H1 (cell line): ENCODE data around the gene ZNF592. TPM values are rescaled to one million over a fixed set of nuclear protein-coding genes. Genes with fewer than 3 reads are reported as not detected.

Experiments used
- ASH2L ChIP-seq: fragments of 200-600, 300-600 bp; sonication (generic); IDR thresholded peaks from one replicate; pipeline ENCODE4 v1.7.1; 2017; ENCODE audit warnings: low read length
- CHD2 ChIP-seq: IDR thresholded peaks from 2 replicates; pipeline ENCODE4 v1.6.1; 2012; ENCODE audit warnings: low read length, improper control_type of control experiment
- JUND ChIP-seq: IDR thresholded peaks from 2 replicates; pipeline ENCODE4 v1.6.1; 2011; ENCODE audit warnings: mild to moderate bottlenecking, improper control_type of control experiment, low read length
- MAFK ChIP-seq: IDR thresholded peaks from 2 replicates; pipeline ENCODE4 v1.6.1; 2012; ENCODE audit warnings: low read depth, mild to moderate bottlenecking, improper control_type of control experiment, low read length
- NRF1 ChIP-seq: IDR thresholded peaks from 2 replicates; pipeline ENCODE4 v1.6.1; 2011; ENCODE audit warnings: mild to moderate bottlenecking, low read depth, low read length, improper control_type of control experiment
- POU5F1 ChIP-seq: IDR thresholded peaks from 2 replicates; pipeline ENCODE4 v1.6.1; 2011; ENCODE audit warnings: low read depth, mild to moderate bottlenecking, low read length, moderate library complexity
- RXRA ChIP-seq: IDR thresholded peaks from 2 replicates; pipeline ENCODE4 v1.6.1; 2011; ENCODE audit warnings: low read depth, mild to moderate bottlenecking, low read length, moderate library complexity; ENCODE audit not compliant: insufficient read depth
- SIRT6 ChIP-seq: IDR thresholded peaks from one replicate; pipeline ENCODE4 v1.7.1; 2012; ENCODE audit warnings: low read length, inconsistent platforms
- polyA plus RNA-seq, 7 experiments: library from polyadenylated mRNA; depleted of rRNA in 3 of 7; stranded (reverse) in 5 of 7; unstranded in 2 of 7; fragments of >200 nt in 5 of 7; fragments of 200-250 nt in 2 of 7; gene quantifications; 1 replicate in 5 of 7; 2 replicates in 1 of 7; 4 replicates in 1 of 7; pipeline versions ENCODE4 v1.2.1 to v1.2.3, GENCODE V29; 2011 to 2013; ENCODE audit warnings: missing spikeins in 2 of 7, mixed read lengths in 2 of 7
- total RNA-seq: library from RNA; stranded (reverse); fragmentation: NEBNext Ultra II Directional; extraction: Animal tissue kit (Norgen Biotek cat#: 25700); gene quantifications from 2 replicates; pipeline ENCODE4 v1.2.1, GENCODE V29; 2021
- TF ChIP-seq, protein P1 (sequence below): fragments of 300-600 bp; sonication (generic); IDR thresholded peaks from 2 replicates; pipeline ENCODE4 v1.7.1; 2012; ENCODE audit warnings: low read length, moderate library complexity, mild to moderate bottlenecking, inconsistent platforms; ENCODE audit not compliant: insufficient replicate concordance

The ZNF592 gene
- total and polyA plus RNA-seq, 2 of the 8 experiments (the other 6 are each of a cell fraction or from before 2014, with no cell fraction given): 14.2 to 33.0 TPM

GRCh38 chr15:84834969-84835368 lies 86.6 kb downstream of the ZNF592 start (continued):
- TF ChIP-seq, protein P1, sequence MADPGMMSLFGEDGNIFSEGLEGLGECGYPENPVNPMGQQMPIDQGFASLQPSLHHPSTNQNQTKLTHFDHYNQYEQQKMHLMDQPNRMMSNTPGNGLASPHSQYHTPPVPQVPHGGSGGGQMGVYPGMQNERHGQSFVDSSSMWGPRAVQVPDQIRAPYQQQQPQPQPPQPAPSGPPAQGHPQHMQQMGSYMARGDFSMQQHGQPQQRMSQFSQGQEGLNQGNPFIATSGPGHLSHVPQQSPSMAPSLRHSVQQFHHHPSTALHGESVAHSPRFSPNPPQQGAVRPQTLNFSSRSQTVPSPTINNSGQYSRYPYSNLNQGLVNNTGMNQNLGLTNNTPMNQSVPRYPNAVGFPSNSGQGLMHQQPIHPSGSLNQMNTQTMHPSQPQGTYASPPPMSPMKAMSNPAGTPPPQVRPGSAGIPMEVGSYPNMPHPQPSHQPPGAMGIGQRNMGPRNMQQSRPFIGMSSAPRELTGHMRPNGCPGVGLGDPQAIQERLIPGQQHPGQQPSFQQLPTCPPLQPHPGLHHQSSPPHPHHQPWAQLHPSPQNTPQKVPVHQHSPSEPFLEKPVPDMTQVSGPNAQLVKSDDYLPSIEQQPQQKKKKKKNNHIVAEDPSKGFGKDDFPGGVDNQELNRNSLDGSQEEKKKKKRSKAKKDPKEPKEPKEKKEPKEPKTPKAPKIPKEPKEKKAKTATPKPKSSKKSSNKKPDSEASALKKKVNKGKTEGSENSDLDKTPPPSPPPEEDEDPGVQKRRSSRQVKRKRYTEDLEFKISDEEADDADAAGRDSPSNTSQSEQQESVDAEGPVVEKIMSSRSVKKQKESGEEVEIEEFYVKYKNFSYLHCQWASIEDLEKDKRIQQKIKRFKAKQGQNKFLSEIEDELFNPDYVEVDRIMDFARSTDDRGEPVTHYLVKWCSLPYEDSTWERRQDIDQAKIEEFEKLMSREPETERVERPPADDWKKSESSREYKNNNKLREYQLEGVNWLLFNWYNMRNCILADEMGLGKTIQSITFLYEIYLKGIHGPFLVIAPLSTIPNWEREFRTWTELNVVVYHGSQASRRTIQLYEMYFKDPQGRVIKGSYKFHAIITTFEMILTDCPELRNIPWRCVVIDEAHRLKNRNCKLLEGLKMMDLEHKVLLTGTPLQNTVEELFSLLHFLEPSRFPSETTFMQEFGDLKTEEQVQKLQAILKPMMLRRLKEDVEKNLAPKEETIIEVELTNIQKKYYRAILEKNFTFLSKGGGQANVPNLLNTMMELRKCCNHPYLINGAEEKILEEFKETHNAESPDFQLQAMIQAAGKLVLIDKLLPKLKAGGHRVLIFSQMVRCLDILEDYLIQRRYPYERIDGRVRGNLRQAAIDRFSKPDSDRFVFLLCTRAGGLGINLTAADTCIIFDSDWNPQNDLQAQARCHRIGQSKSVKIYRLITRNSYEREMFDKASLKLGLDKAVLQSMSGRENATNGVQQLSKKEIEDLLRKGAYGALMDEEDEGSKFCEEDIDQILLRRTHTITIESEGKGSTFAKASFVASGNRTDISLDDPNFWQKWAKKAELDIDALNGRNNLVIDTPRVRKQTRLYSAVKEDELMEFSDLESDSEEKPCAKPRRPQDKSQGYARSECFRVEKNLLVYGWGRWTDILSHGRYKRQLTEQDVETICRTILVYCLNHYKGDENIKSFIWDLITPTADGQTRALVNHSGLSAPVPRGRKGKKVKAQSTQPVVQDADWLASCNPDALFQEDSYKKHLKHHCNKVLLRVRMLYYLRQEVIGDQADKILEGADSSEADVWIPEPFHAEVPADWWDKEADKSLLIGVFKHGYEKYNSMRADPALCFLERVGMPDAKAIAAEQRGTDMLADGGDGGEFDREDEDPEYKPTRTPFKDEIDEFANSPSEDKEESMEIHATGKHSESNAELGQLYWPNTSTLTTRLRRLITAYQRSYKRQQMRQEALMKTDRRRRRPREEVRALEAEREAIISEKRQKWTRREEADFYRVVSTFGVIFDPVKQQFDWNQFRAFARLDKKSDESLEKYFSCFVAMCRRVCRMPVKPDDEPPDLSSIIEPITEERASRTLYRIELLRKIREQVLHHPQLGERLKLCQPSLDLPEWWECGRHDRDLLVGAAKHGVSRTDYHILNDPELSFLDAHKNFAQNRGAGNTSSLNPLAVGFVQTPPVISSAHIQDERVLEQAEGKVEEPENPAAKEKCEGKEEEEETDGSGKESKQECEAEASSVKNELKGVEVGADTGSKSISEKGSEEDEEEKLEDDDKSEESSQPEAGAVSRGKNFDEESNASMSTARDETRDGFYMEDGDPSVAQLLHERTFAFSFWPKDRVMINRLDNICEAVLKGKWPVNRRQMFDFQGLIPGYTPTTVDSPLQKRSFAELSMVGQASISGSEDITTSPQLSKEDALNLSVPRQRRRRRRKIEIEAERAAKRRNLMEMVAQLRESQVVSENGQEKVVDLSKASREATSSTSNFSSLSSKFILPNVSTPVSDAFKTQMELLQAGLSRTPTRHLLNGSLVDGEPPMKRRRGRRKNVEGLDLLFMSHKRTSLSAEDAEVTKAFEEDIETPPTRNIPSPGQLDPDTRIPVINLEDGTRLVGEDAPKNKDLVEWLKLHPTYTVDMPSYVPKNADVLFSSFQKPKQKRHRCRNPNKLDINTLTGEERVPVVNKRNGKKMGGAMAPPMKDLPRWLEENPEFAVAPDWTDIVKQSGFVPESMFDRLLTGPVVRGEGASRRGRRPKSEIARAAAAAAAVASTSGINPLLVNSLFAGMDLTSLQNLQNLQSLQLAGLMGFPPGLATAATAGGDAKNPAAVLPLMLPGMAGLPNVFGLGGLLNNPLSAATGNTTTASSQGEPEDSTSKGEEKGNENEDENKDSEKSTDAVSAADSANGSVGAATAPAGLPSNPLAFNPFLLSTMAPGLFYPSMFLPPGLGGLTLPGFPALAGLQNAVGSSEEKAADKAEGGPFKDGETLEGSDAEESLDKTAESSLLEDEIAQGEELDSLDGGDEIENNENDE: no peak
- TF ChIP-seq ASH2L: no peak
- TF ChIP-seq JUND: no peak
- TF ChIP-seq SIRT6: no peak
- TF ChIP-seq RXRA: no peak
- no peak for TF ChIP-seq MAFK
- no peak for TF ChIP-seq CHD2
- no peak for TF ChIP-seq POU5F1
- no peak for TF ChIP-seq NRF1
- TF ChIP-seq, all 59 proteins: peak for 0
